SK-N-SH treated with all-trans-retinoic acid at 6 μM for 48 hours (cell line): ENCODE results near the gene STOML1.

Experiments used
- ARNTL ChIP-seq: fragments of 450-650 bp; formaldehyde crosslinking; IDR thresholded peaks from 2 replicates; pipeline ENCODE4 v1.5.0; 2020; ENCODE audit warnings: low read depth, mild to moderate bottlenecking, moderate library complexity, borderline replicate concordance
- CREB5 ChIP-seq: fragments of 250-450 bp; sonication (Bioruptor Pico); IDR thresholded peaks from 2 replicates; pipeline ENCODE4 v1.5.1; 2020; ENCODE audit warnings: low read depth, mild to moderate bottlenecking, moderate library complexity
- CSDC2 ChIP-seq: fragments of 250-450 bp; sonication (Bioruptor Pico); IDR thresholded peaks from 2 replicates; pipeline ENCODE4 v1.5.0; 2020; ENCODE audit warnings: mild to moderate bottlenecking, moderate library complexity
- CSRNP3 ChIP-seq: fragments of 250-450 bp; sonication (Bioruptor Pico); IDR thresholded peaks from 2 replicates; pipeline ENCODE4 v1.5.1; 2021; ENCODE audit warnings: mild to moderate bottlenecking, moderate library complexity
- ESRRG ChIP-seq: fragments of 250-450 bp; sonication (Bioruptor Pico); IDR thresholded peaks from 2 replicates; pipeline ENCODE4 v1.6.1; 2021; ENCODE audit warnings: mild to moderate bottlenecking
- GLIS3 ChIP-seq: fragments of 250-450 bp; sonication (Bioruptor Pico); IDR thresholded peaks from 2 replicates; pipeline ENCODE4 v1.5.0; 2020; ENCODE audit warnings: mild to moderate bottlenecking, moderate library complexity
- PATZ1 ChIP-seq: fragments of 250-450 bp; sonication (Bioruptor Pico); IDR thresholded peaks from 2 replicates; pipeline ENCODE4 v1.8.0; 2020; ENCODE audit warnings: mild to moderate bottlenecking, moderate library complexity, borderline replicate concordance
- POU6F1 ChIP-seq: fragments of 250-450 bp; sonication (Bioruptor Pico); IDR thresholded peaks from 2 replicates; pipeline ENCODE4 v1.8.0; 2021; ENCODE audit warnings: low read depth, mild to moderate bottlenecking, moderate library complexity, borderline replicate concordance
- TCF4 ChIP-seq: fragments of 250-450 bp; sonication (Bioruptor Pico); IDR thresholded peaks from 2 replicates; pipeline ENCODE4 v1.8.0; 2021; ENCODE audit warnings: mild to moderate bottlenecking, moderate library complexity, borderline replicate concordance
- ZFP30 ChIP-seq: fragments of 450-650 bp; formaldehyde crosslinking; IDR thresholded peaks from 2 replicates; pipeline ENCODE4 v1.5.0; 2022; ENCODE audit warnings: mild to moderate bottlenecking, moderate library complexity
- ZNF565 ChIP-seq: fragments of 450-650 bp; formaldehyde crosslinking; conservative IDR thresholded peaks from 2 replicates; pipeline ENCODE4 v1.5.0; 2020; ENCODE audit warnings: low read depth, mild to moderate bottlenecking, moderate library complexity

- TF ChIP-seq TCF4 (CRISPR knock-in tag) = no peak
- no peak for TF ChIP-seq CREB5
- no peak for TF ChIP-seq POU6F1 (CRISPR knock-in tag)
- TF ChIP-seq ESRRG = no peak
- no peak for TF ChIP-seq CSRNP3
- TF ChIP-seq ZNF565 (CRISPR knock-in tag) = no peak
- no peak for TF ChIP-seq PATZ1 (CRISPR knock-in tag)
- no peak for TF ChIP-seq ZFP30
- TF ChIP-seq GLIS3 (CRISPR knock-in tag) = no peak
- TF ChIP-seq CSDC2 (CRISPR knock-in tag) = no peak
- TF ChIP-seq ARNTL (CRISPR knock-in tag) = no peak
These were observed 30.8 kb upstream of the STOML1 start for GRCh38 chr15:74022706-74023470.
